Activated CD8-positive, alpha-beta memory T cell treated with anti-CD3 and anti-CD28 coated beads, Interleukin-2, amount 50 U/mL, for 48 hours (primary cell): ENCODE results near the gene PECR.
"Not testable (repeated sequence)": the region's sequence is repeated elsewhere in the genome, so short reads cannot be mapped to it uniquely, and the experiment has no call there.

Experiments used
- DNase-seq: peaks from one replicate; pipeline ENCODE4 v3.0.0-alpha.2; 2020

PECR gene

DNA sequence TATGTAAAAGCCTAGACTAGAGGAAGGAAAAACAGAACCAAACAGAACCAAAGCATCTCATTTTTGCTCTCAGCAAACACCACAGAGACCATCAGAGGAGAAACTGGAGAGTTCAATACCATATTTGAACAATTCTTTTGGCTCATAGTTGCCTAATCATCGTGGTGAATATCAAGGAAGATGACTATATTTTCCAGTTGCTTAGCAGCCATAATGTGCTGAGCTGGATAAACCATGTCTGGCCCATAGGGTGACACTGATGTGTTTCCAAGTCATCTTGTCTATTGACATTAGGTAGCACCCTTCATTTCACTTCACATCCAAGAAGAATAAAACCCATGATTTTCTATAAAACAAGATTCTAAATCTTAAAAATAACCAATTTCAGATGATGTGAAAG lies 21.6 kb upstream of the PECR start:
- DNase-seq, result no peak

DNA sequence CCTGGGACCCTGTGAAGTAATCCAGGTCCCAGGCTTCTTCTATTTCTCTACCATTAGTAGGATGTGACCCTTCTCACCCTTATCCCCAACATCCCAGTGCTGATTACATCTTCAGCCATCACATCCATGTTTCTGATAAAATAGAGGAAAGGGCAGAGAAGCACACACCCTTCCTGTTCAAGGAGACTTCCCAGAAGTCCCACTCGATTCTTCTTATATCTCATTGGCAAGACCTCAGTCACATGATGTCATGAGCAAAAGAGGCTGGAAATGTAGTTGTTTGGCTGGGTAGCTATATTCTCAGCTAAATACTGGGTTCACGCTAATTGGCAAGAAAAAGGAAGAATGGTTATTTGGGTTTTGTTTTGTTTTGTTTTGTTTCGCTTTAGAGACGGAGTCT lies 19.5 kb upstream of the PECR start:
- DNase-seq, result no peak

DNA sequence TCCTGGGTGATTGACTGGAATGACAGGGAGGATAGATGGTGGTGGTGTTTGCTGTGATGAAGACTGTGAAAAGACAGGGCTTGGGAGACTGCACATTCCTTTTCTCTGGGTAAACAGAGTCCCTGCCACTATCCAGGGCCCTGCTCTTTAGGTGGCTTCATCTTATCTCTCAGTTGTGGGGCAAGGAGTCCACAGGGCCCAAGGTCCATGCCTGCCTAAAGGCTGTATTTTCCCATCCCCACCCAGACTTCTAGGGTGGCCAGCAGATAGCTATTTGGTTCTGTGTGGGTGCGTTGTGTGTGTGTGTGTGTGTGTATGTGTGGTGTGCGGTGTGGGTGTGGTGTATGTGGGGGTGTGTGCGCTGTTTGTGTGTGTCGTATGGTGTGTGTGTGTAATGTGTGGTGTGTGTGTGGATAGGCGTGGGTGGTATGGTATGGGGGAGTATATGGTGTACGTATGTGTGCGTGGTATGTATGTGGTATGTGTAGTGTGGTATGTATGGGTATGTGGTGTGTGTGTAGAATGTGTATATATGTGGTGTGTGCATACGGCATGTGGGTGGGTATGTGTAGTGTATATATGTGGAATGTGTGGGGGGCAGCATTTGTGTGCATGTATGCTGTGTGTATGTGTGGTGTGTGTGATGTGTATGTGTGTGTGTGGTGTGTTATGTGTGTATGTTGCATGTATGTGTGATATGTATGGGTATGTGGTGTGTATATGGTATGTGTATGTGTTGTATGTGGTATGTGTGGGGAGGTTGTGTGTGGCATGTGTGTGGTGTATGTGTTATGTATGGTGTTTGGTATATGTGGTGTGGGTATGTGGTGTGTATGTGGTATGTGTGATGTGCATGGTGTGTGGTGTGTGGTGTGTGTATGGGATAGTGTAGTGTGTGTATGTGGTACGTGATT lies 17.1 kb upstream of the PECR start:
- no peak for DNase-seq

DNA sequence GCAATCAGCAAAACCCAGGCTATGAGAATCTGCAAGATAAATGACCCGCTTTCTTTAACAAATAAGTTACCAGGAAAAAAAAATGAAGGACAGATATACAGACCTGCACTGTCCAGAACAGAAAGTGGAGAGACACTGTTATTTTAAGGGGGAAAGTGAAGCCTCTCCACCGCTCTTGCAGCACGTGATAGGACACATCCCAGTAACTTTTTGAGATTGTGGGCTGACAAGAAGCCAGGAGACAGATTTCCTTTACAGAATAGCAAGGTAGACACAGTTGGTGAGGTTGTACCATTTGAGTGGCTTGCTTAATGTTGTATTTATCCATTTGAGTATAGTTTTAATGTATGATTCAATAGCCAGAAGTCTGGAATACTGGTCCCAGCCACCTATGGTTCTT lies 13.1 kb upstream of the PECR start:
- no peak for DNase-seq

DNA sequence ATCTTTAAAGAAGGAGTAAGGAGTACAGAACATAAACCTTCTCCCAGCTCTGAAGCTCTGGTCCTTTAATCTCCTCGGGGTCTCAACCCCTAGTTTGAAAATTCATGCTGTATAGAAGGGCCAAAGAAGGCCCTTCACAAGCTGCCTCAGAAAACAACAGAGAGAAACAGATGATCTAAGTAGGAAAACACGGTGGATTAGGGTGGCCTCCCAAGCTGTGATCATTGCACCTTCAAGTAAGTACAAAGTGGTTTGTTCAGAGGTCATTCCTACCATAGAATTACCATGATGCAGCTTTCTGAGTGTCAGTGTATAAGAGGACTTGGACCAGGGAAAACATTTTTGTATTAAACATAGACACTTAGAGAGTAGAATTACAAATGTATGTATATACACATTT lies 11.0 kb upstream of the PECR start:
- DNase-seq, result no peak

DNA sequence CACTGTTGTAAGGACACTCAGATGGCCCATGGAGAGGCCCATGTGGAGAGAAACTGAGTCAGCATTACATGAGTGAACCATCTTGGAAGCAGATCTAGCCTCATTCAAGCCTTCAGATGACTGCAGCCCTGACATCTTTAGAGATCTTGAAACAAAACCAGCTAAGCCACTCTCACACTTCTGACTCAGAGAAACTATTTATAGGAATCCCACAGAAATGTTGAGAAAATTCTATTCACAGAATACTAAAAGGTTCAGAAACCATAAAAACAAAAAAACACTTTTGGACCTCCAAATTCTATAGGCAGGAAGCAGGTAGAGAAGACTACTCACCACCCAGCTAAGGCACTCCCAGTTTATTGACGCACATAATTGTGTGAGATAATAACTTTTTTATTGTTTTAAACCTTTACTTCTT lies 8.8 kb upstream of the PECR start:
- DNase-seq, result no peak

DNA sequence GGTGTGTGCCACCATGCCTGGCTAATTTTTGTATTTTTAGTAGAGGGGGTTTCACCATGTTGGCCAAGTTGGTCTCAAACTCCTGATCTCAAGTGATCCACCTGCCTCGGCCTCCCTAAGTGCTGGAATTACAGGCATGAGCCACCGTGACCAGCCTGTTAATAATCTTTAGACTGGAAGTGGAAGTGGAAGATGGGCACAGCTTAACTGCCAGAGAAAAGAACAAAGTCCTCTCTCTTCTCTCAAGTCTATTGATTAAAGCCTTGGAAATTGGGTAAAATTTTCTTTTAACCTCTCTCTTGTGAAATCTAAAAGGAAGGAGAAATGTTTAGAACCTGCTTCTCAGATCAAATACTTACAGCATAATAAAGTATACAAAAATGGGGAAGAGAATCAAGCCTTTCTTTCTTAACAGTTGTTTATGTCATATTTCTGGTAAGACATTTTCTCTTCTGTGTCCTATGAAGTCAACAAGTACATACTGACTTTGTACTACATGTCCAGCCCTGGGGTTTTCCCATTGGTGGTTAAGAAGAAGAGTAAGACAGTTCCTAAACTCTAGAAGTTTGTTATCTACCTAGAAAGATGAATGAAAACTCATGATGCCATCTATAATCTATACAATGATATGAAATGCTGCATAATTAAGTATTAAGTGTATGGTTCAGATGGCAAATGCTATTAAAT lies 4.7 kb upstream of the PECR start:
- DNase-seq, result no peak

DNA sequence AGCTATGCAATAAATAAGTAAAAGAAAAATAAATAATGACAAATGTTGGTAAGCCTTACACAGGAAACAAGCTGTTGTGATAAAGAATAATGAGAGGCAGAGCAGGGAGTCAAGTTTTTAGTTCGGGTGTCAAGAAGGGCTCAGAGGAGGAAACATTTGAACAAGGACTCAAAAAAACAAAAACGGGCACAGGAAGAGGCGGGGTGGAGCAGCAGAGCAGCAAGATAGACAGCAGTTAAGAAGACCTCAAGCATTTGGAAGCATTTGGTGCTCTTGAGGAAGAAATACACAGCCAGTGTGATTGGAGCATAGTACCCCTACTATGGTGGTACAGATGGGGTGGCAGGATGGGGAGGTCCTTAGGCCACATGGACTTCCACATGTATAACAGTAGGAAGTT lies 2.9 kb upstream of the PECR start:
- DNase-seq, result no peak

DNA sequence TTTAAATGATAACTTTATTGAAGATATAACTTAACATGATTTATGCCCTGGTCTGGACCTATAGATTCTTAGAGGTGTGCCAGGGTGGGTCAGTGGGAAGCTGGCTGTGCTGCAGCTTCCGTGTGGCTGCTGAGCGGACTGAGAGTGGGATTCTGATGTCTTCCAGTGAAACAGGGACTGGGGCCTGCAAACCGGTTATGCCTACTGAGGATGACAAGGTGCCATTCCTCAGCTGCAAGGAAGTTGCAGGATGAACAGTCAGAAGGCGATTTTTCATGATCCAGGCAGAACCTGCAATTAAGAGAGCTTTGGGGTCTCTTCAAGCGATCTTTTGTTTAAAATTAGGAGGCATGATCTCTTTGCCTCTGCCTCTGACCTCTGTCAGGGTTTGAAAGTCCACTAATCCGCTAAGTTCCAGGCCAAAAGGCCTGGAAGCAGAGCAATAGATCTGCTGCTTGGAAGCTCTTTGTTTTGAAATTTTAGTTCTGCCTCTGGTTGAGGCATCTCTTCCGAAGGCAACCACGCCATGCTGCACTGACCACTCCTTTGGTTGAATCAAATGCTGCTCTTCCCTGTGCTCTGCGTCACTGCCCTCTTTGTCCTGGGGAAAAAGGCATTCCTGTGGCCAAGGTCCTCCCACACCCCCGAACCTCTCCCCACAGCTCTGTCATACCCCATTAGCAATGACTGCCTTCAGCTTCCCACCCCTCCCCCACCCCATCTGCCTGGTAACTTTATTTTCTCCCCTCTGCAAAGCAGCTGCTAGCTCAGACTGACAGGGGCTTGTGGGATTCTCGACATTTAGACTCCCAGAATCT lies 2.1 kb upstream of the PECR start:
- DNase-seq, result no peak

DNA sequence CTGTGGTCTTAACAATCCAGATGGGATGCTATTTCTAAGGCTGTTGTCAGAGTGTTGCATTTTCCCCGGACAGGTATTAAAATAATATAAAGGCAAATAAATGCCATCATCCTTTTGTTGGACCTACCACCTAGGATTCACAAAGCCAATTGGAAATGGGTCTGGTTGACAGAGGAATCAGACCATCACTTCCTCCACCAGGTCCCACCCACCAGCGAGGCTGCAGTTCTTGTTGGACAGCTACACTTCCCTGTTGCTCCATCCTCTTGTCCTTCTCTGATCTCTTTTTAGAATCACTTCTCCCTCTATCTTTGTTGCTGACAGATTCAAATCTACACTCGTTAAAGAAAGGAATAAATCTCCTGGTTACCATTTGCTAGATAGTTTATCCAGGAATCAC lies 1.2 kb upstream of the PECR start:
- no peak for DNase-seq

DNA sequence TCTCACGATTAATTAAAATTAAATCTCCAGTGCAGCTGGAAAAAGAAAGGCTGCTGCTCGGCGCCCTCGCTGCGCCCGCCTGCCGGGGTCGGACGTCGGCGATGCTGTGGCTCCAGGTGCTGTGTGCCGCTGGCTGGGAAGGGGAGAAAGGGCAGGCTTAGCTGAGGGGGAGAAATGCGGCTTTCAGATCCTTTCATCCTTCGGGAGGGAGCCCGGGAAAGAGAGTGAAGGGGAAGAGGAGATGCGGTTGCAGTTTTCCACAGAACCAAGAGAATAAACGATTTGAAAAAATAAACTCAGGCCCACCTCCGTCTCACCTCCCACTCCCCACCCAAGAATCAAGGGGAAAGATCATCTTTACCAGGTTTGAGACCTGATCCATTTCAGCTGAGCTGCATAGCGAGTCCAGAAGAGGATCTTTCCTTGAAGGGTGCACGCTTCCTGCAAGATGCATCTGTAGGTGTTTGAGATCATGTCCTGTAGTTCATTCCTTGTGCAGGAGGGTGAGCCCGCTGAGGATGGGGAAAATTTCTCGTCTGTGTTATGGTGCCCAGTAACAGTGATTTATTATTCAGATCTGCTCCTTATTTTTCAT lies 605 bp upstream of the PECR start:
- peak; percentile 63 for DNase-seq

DNA sequence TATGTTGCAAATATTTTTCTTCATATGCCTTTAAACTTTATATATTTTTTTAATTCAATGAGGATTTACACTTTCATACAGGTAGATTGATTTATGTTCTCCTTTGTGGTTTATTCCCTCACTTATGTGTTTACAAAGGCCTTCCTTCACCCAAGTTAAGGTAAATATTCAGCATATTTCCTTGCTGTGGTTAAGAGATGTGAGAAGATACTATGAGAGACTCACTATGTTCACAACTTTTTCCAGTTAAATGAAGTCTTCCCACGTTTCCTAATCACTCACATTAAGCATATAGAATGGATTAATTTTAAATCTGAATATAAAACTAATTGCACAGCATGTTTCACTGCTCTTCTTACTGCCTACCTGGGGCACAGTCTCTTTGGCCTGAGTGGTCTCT lies 597 bp downstream of the PECR start:
- no peak for DNase-seq

DNA sequence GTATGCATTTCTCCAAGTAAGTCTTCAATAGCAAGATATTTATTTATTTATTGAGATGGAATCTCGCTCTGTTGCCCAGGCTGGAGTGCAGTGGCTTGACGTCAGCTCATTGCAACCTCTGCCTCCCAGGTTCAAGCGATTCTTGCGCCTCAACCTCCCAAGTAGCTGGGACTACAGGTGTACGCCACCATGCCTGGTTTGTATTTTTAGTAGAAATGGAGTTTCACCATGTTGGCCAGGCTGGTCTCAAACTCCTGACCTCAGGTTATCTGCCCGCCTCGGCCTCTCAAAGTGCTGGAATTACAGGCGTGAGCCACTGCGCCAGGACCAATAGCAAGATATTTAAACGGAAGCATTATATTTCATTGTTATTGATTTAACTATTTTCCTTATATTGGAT lies 1.6 kb downstream of the PECR start:
- not testable (repeated sequence) for DNase-seq

DNA sequence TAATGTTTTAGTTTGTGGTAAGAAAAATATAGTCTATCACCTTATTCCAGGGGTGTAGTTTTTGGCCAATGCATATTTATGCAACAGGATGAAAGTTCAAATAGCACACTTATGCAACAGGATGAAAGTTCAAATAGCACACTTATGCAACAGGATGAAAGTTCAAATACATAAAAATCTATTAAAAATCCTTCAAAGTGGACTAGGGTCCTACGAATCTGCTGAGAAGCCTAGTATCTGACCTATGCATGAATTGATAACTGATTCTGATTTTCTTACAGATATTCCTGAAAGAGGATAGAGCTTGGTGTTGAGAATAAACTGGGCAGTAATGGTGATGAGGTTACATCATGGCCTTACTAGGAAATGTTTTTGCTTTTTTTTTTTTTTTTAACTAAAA lies 2.8 kb downstream of the PECR start:
- DNase-seq, result no peak

DNA sequence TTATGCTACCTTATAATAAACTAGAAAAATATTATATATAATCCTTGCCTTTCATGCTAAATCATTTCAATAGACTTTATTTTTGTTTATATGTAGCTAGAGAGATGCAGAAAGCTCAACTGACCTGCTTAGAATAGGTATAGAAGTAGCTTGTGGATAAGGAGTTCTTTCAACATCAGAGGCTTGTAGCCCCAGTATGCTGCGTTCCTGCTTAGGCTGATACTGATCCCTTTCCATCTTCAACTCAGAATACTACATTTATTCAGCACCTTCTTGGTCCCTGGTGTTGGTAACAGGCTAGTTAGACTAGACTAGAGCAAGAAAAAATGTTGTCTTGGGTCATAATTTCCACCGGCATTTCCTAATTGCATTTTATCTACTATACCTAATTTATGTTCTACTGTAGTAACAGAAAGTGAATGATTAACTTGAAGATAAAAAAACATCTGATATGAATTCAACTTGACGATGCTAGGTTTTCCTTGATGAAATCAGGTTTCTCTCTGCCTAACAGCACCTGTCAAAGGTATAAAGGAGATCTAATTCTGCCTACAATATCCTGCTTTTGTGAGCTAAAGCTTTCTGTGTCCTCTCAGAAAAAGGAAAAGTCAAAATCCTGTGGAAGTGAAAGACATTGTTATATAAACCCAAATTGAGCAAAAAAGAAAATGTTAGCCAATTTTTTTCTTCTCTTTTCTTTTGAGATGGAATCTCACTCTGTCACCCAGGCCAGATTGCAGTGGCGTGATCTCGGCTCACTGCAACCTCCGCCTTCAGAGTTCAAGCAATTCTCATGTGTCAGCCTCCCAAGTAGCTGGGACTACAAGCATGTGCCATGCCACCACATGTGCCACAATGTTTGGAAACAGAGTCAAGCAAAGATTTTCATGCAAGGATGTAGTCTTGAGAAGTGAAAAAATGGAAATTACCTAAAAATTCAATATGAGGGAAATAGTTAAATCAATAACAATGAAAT lies 5.8 kb downstream of the PECR start:
- no peak for DNase-seq

DNA sequence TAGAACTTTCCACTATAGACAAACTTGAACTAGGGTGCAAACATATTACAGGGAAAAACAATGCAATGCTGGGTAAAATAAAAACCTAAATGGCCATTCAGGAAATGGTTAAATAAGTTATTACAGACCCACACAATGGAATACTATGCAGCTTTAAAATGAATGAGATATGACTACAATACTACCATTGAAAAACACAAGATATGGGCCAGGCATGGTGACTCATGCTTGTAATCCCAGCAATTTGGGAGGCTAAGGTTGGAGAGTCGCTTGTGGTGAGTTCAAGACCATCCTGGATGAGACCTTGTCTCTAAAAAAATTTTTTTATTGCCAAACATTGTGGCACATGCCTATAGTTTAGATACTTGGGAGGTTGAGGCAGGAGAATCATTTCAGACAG lies 6.8 kb downstream of the PECR start:
- no peak for DNase-seq

DNA sequence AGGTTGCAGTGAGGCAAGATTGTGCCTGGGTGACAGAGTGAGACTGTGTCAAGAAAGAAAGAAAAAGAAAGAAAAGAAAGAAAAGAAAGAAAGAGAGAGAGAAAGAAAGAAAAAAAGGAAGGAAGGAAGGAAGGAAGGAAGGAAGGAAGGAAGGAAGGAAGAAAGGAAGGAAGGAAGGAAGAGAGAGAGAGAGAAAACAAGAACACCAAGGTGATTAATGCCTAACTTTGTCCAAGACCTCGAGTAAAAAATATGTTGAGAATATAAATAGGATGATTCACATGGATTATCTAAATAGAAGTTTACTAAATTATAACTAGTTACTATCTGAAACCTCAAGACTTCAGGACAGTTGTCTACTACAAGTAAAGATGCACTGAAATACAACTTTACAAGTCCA lies 7.2 kb downstream of the PECR start:
- DNase-seq, result no peak

DNA sequence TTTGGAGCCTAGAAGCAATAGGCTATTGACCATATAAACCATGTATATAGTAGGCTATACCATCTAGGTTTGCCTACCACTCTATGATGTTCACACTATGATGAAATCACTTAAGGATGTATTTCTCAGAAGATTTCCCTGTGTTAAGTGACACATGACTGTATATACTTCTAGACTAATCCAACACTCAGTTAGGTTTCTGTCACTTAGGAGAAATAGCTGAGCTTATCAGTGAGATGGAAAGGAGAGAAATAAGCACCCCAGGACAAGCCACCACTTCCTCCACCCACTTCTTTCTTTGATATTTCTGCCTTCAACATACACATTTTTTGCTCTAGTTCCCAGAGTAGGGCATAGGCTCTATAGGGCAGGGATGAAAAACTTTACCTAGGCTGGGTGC lies 7.8 kb downstream of the PECR start:
- no peak for DNase-seq

DNA sequence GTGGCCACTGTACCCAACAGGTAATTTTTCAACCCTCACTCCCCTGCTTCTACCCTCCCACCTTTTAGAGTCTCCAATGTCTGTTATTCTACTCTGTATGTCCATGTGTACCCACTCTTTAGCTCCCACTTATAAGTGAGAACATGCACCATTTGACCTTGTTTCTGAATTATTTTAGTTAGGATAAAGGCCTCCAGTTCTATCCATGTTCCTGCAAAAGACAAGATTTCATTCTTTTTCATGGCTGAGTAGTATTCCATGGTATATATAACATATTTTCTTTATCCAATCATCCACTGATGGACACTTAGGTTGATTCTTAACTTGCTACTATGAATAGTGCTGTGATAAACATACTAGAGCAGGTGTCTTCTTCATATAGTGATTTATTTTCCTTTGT lies 9.1 kb downstream of the PECR start:
- no peak for DNase-seq

DNA sequence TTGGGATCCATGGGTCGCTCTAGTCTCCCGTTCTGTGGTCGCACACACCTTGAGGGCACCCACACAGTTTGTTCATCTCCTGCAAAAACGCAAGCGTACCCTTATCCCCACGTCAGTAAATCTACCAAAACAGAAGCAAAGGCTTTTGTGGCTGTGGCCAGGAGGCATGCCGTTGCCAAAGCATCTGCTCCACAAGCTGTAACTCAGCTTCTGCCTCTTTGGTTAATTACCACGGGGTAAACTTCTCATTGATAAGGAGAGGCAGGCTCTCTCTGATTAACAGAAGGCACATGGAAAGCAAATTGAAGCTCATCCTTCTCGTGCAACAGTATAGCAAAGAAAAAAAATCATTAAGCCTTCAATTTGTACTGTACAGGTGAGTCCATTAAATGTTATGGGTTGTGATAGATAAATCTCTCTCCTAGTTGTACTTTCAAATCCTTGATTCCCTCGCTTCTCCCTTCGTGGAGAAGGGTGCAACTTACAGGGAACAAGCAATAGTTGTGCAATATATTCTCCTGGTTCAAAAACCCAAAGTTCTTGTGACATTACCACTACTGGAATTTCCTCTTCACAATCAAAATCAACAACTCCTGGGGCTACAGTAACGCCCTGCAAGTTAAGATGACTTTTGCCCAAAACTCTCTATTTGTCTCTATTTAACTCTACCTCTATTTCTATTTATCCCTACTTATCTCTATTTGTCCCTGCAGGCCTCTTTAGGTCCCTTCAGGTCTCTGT lies 10.3 kb downstream of the PECR start:
- DNase-seq, result no peak

DNA sequence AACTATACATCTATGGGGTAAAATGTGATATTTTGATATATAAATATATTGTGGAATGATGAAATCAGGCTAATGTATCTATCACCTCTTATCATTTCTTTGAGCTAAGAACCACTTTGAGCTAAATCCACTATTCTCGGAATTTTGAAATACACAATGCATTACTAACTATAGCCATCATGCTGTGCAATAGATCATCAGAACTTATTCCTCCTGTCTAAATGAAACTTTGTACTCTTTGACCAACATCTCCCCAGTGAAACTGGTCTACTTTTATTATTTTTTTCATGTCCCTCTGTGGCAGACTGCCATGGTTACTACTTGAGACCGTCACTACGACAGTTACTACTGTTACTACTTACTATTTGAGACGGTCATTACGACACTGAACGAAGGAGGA lies 11.4 kb downstream of the PECR start:
- no peak for DNase-seq
